ENCODE measurements around the gene CES1.
"Not testable (repeated sequence)": the region's sequence is repeated elsewhere in the genome, so short reads cannot be mapped to it uniquely, and the experiment has no call there.

Gene CES1

GRCh38 chr16:55832773-55833691 lies at the start of gene CES1:
Gene CES1, minus strand, starts transcription at chr16:55833096. Its CDS starts 41 bp downstream, at chr16:55833055.
- DNase-seq (ENCODE audit: low spot score): no peak

DNA sequence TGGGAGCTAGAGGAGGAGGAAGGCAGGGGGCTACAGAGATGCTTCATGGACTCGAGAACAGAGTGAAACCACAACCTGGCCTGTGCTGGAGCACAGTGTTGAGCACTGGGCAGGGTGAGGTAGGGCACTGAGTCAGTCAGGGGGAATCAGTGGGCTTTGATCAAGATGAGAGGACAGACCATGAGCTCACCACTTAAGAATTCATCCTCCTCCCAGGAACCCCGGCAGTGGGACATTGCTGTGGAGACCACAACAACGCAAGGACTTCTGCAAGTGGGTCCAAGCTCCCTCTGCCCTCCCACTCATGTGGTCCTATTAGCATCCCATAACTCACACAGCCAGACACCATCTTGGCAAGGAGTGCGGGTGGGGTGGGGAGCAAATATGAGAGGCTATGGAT lies 44.0 kb upstream of the CES1 start:
- DNase-seq (ENCODE audit: low spot score): no peak

- no peak for DNase-seq (ENCODE audit: low spot score)
Observed at GRCh38 chr16:55875273-55875672, 42.4 kb upstream of the CES1 start, which contains the start of gene CES5A. Gene CES5A, minus strand, starts transcription at chr16:55875373. Its CDS starts 152 bp downstream, at chr16:55875221.

- no peak for DNase-seq (ENCODE audit: low spot score)
Observed at GRCh38 chr16:55873122-55873521, 40.2 kb upstream of the CES1 start.

DNA sequence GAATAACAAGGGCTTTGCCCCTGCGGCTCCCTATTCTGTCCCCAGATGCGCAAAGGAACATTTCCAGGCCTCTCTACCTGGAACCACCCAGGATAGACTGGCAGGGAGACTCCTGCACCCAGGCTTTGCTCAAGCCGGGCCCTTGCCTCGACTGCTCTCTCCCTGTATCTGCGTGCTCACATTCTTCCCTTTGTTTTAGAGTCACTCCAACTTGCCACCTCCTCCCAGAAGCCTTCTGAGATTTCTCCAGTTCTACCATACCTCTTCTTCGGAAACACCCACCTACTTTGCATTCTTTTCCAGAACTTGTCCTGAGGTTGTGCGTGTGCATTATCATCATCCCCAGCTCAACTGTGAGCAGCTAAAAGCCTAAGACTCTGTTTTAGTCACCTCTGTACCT lies 39.2 kb upstream of the CES1 start:
- no peak for DNase-seq (ENCODE audit: low spot score)

DNA sequence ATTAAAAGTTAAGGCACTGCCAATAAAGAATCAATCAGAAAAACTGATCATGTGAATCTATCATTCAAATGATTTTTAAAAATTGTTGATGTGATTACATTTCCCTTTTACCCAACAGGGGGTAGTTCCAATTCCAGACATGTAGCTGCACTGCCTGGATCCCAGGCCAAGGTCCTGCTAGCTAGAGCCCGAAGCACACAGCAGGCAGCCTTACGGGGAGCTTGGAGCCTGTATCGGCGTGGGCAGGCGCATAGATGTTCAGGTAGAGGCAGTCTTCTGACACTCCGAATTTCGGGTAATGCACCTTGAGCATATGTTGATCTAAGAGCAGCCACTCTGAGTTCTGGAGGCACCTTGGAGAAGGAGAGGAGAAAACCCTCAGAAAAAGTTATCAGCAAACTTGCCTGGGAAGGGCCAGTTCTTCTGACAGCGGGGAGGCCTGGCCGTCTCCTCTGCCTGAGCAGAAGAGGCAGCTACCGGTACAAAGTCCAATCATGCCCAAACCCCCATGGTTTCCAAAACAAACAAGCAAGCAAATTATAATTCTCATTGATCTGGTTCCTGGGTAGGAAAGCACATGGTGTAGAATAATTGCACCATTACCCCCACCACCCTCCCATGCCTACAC lies 38.6 kb upstream of the CES1 start:
- DNase-seq (ENCODE audit: low spot score): no peak

DNA sequence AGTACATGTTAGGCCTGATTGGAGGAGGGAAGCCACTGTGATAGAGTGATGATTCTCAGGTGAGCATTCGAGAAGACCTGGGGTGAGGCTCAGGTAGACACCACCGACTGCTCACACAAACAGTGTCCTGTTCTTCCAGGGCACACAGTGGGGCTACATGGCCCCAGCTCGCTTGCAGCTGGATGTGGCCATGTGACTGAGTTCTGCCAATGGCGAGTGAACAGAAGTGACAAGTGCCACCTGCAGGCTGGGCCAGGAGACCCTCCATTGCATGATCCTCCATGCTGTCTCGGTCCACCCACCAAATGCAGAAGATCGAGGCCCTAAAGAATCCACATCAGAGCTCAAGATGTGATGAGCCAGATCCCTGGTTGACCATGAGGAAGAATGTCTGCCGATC lies 36.1 kb upstream of the CES1 start:
- DNase-seq (ENCODE audit: low spot score): no peak

- DNase-seq (ENCODE audit: low spot score): no peak
Observed at GRCh38 chr16:55868137-55868536, 35.2 kb upstream of the CES1 start.

DNA sequence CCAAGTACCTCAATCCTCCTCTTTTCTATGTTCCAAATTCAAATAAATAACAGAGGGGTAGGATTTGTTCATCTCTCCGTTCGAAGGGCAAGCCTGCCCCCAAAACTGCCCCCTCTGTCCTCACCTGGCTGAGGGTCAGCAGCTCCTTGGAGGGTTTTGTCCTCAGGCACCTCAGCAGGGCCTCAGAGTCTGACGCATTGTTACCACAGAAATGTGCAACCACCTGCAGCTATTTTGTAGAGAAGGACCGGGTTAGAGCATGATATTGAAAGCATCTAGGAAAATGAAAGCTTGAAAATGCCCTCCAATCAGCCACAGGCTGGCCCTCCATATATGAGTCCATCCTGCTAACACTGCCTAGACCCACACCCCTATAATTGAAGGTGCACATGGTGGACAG lies 28.4 kb upstream of the CES1 start:
- no peak for DNase-seq (ENCODE audit: low spot score)

GRCh38 chr16:55857650-55858049 lies 24.8 kb upstream of the CES1 start:
- not testable (repeated sequence) for DNase-seq (ENCODE audit: low spot score)

- no peak for DNase-seq (ENCODE audit: low spot score)
Observed at GRCh38 chr16:55856950-55857349, 24.1 kb upstream of the CES1 start.

- DNase-seq (ENCODE audit: low spot score): no peak
Observed at GRCh38 chr16:55853114-55853513, 20.2 kb upstream of the CES1 start.

DNA sequence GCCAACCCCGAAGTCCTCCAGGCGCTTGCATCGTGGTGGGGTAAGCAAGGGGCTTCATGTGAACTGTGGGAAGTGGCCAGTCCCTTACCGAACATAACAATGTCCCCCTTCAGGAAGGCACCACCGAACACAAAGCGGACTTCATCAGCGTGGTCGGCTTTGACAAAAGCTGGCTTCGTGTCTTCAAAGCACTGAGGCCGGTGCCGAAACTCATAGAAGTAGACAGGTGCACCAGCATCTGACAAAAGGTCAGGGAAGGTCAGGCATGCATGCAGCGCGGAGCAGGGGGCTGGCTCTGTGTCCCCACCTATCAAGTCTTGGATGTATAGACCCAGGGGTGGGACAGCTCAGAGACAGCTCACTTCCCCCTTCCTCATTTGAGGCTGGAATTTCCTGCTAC lies 16.6 kb upstream of the CES1 start:
- DNase-seq (ENCODE audit: low spot score): no peak

DNA sequence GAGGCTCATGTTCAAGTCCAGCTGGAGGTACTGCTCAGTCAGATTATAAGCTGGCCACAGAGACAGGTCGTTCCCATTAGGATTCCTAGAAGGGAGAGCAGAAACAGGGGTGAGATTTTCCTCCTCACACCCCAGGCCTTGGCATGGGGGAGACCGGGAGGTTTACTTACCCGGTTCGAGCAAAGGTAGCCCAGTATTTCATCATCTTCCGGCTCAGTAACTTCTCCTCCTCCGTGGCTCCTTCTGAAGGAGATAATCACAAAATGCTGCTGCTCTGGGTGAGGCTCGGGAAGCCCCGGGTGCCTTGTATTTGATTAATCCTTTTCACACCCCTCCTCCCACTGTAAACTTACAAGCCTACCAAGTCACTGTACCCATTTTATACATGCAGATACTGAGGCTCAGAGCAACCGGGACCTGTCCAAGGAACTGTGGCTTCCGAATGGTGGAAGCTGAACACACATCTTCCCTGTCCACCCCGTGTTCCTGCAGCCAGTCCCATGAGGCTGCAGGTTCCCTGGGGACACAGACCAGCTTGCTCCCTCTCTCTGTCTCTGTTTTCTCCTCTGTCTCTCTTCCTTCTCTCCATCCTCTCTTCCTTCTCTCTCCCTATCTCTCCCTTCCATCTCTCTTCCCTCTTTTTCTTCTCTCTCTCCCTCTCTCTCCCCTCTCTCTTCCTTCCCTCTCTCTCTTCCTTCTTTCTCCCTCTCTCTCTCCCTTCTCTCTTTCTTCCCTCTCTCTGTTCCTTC lies 13.9 kb upstream of the CES1 start:
- DNase-seq (ENCODE audit: low spot score): no peak

DNA sequence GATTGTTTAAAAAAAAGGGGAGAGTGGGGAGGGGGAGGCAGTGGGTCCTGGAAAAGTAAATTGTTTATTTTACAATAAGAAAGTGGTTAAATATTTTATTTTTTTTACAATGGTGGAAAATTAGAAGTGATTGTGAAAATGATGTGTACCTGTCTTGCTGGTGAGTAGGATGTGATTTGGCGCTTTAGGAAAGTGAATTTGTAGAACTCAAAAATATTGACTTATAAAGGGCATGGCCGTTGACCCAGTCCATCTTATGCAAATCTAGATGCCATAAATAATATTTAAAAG lies 10.2 kb upstream of the CES1 start:
- DNase-seq (ENCODE audit: low spot score): no peak

DNA sequence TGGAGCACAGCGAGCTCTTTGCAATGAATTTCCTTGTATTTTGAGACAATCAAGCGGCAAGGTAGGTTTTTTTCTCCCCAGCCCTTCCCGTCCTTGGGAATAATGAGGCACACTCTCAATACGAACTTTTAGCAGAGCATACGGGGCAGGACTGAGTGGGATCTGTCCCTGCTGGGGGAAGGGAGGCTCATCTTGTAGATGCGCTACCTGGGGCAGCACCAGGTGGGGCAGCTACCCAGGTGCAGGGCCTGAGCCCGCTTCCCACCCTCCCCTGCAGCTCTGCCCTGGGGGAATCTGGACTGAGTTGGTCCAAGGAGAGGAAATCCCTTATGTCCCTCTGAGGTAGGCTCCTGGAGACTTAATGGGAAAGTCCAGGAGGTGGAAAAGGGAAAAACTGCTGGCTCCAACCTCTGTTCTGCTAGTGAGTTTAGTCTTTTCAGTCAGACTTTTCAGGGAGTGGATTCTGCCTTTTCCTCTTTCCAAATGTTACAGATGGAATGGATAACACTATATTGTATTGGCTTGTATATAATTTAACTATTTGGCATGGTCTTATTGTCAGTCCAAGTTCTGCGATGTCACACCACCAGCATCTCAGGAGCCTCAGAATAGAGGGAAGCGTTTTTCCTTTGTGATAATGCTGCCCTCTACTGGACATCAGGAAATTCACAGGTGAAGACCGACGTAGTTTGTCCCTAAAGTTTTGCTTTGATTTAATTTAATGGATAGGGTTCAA lies 9.6 kb upstream of the CES1 start:
- DNase-seq (ENCODE audit: low spot score): peak; percentile 60

DNA sequence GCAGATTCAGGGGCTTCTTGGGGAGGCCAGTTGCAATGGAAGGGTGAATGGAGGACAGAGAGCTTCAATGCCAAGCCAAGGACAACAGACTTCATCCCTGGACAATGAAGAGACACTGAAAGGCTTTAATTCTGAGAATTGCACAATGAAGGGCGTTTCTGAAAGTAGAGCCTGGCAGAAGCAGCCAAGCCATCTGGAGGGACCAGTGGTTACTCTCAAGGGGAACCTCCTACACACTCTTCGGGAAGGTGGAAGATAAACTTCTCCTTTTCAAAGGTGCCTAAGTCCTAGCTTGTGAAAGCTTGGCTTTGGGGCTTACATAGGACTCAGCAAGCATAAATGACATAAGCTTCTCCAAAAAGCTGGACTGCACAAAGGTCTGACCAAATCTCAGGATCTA lies 6.2 kb upstream of the CES1 start:
- DNase-seq (ENCODE audit: low spot score): no peak

DNA sequence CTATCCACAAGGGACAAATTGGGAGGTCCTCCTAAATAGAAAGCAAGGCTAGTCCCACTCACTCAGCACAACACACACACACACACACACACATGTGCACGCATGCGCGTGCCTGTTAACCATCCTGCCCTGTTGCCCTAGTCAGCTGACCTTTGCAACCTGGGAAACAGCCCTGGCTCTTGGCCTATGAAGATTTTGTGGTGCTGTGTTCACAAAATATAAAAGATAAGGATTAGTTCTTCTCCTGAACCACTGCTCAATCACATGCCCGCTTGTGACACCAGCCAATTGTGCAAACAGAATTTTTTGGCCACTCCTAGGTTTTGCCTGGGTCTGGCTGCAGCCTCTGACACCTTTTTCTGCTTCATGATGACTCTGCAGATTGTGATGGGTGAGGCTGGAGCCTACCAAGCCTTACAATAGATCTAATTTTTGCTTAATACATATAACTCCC lies 3.3 kb upstream of the CES1 start:
- no peak for DNase-seq (ENCODE audit: low spot score)

- DNase-seq (ENCODE audit: low spot score): no peak
Observed at GRCh38 chr16:55835581-55835980, 2.7 kb upstream of the CES1 start.

- DNase-seq (ENCODE audit: low spot score): not testable (repeated sequence)
Observed at GRCh38 chr16:55835173-55835572, 2.3 kb upstream of the CES1 start.

DNA sequence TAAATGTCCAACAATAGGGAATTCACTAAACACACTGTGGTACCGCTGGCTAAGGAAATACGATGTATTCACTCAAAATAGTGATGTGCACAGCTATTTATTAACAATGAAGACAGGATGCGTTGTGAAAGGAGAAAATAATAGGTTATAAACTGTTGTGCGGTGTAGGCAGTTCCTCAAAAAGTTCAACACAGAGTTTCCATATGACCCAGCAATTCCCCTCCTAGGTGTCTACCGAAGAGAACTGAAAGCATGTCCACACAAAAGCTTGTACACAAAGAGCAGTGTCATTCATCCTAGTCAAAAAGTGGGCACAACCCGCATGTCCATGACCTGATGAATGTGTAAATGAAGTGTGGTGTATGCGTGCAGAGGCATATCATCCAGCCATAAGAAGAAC lies 1.2 kb upstream of the CES1 start:
- no peak for DNase-seq (ENCODE audit: low spot score)

DNA sequence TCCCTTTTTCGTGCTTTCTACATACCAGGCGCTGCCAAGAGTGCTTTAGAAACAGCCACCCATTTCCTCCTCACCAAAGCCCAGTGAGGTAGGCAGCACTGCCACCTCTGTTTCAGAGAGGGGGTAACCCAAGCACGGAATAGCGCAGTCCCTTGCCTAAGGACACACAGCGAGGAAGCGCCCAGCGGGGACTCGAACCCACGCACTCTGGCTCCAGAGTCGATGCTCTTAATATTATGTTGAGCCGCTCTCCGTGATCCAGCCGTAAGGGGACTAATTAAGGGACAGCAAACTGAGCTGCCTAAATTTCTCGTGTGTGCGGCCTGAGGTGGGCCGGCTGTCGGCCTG lies 497 bp downstream of the CES1 start:
- DNase-seq (ENCODE audit: low spot score): no peak
